GM18507 (cell line): ENCODE data around the gene OTOP2.
"Not testable (repeated sequence)": the region's sequence is repeated elsewhere in the genome, so short reads cannot be mapped to it uniquely, and the experiment has no call there.

Source experiments
- DNase-seq: peaks from one replicate; pipeline ENCODE4 v3.0.0; 2011; ENCODE audit warnings: low read depth; ENCODE audit not compliant: insufficient read length; ENCODE audit errors: extremely low spot score
- FAIRE-seq: peaks from 2 replicates; lab custom pipeline; 2011; peaks lifted over from hg19 to GRCh38; lab: Jason Lieb, UNC

OTOP2 gene

DNA sequence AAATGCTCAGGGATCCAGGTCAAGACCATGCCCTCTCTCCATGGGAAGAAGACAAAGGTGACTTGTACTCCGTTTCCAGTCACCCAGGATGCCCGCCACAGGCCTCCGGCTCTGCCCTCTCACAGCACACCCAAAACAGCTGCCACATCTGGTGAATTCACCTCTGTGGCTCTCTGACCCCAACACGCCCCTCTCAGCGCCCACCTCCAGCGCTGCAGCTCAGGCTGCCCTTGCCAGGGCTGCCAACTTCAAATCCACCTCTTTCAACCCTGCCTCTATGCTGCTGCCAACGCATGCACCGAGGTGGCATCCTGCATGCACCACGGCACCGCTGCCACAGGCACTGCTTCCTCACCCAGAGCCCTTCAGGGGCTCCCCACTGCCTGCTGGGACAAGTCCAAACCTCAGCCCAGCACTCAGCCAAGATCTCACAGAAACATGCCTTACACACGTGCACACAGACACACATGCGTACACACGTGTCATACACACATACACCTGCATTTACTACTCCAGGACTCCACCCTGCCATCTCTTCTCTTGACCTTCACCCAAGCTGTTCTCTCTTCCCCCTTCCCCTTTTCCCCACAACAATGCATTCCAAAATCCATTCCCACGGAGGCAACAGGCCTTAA, 41.0 kb downstream of the OTOP2 start:
- no peak for DNase-seq
- no peak for FAIRE-seq

DNA sequence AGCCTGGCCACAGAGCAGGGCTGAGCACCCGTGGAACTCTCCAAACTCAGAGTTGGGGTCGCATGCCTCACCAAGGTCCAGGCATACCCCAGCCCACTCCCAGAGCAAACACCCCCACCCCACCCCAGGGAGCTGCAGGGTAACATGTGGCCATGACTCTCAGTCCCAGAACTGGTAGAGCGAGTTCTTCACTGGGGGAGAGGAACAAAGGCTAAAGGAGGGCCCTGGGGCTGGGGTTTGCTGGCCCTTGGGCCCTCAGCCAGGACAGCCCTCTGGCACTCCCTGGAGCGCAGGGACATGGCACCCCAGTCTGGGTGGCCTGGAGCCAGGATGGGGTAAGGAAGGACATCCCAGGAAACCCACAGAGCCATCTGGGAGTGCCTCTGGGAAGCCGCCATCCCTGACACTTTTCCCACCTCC, 44.3 kb downstream of the OTOP2 start:
- DNase-seq = no peak

DNA sequence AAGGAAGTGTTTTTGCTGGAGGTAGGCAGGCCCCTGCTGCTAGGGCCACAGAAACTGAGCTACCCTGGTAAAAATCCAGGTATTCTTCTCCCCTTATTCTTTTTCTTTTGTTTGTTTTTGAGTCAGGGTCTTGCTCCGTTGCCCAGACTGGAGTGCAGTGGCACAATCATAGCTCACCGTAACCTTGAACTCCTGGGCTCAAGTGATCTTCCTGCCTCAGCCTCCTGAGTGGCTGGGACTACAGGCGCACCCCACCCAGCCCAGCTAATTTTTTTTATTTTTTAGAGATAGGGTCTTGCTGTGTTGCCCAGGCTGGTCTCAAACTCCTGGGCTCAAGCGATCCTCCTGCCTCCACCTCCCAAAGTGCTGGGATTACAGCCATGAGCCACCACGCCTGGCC, 45.4 kb downstream of the OTOP2 start:
- not testable (repeated sequence) for FAIRE-seq

More for the DNA sequence above, 44.3 kb downstream of the OTOP2 start:
- no peak for FAIRE-seq

DNA sequence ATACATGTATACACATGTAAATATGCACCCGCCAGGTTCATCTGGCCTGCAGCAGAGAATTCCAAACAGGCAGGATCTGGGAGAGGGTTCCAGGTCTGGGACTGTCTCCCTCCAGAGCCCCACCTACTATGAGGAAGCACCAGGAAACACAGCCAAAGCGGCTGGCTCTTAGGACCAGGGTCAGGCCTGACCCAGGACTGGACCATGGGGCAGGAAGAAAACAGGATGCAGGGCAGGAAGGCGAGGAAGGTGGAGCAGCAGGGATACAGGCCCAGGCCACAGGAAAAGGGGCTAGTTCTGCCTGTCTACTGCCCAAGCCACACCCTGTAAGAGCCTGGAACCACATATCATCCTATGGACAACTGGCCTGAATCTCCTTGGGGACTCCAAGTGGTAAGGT, 46.3 kb downstream of the OTOP2 start:
- DNase-seq = no peak
- FAIRE-seq = no peak

More for the DNA sequence above, 45.4 kb downstream of the OTOP2 start:
- not testable (repeated sequence) for DNase-seq

DNA sequence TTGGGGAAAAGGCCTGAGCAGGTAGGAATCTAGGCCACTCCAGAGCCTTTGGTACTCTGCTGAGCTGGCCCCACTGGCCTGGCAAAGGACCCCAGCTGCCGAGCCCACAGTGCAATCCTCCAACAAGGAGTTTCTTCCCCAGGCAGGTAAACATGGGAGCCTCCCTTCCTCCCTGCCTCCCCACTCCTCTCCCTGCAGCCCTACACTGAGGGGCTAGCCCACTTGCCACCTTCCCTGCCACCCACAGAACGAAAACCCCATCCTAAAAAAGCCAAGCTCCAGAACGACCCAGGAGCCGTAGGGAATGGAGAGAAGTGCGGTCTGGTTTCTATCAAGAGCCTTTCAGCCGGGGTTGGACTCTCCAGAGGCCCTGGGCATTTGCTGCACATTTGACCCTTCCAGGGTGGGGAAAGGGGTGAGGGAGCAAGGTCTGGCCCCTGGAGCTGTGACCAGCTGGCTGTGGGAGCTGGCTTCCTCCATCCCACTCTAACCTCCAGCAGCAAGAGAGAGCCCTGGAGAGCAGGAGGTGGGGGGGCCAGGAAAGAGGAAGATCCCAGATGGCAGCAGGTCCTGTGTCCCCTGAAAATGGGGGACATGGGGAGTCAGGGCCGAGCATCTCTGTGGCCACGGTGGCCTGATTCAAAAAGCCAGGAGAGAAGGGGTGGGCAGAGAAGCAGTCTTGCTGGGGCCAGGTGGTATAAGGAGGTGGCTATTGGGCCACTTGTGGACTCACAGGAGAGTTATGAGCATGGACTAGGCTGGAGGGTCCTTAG, 47.2 kb downstream of the OTOP2 start:
- no peak for FAIRE-seq
- no peak for DNase-seq

DNA sequence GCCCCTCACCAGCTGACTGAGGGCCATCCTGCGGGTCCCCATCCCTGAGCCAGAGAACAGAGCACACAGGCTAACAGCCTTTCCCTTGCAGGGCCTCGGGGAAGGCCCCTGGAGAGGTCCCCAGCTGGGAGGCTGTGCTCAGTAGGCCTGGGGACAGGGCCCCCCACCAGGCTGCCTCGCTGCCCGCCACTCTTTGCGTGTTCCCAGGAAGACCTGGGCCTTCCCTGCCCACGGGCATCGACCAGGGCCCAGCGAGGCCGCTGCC, 47.7 kb downstream of the OTOP2 start:
- no peak for DNase-seq

DNA sequence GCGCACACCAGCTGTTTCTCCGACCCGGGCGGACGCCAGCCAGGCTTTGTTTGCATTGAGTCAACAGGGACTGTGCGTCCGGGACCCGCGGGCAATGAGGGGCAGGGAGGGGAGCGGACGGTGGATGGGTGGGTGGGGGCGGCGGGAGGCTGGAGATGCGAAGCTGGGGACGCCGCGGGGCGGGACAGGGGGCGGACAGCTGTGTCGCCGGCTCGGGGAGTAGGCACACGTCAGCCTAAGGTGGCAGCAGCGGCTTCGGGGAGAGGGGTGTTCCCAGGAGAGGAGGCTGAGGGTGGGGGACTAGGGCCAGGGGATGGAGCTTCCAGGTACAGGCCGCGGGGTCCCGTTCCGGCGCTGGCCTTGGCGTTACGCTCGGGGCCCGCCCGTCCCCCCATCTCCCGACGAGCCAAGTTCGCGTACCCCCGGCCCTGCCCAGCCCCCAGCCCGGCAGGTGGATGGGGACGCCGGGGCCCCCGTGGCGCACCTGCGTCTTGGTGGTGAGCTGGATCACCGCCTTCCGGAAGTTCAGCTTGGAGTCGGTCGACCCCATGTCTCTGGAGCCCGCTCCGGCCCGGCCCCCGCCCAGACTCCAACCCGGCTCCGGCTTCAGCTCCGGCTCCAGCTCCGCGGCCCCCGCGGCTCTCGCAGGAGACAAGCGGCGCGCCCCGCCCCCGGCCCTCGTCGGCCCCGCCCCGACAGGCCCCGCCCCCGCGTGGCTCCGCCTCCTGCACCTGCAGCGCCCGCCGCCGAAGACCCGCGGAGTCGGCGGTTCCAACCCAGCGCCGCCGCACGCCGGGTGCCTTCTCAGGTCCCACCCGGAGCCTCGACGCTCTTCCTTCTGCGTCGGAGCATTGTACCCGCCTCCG, 48.3 kb downstream of the OTOP2 start, which contains the start of gene HID1:
Gene HID1, minus strand, starts transcription at position 653 of the 866 bp plus-strand sequence. Its CDS starts 103 bp downstream, at position 550.
- DNase-seq = peak; percentile 62
- FAIRE-seq = no peak

More for the DNA sequence above, 47.7 kb downstream of the OTOP2 start:
- no peak for FAIRE-seq

DNA sequence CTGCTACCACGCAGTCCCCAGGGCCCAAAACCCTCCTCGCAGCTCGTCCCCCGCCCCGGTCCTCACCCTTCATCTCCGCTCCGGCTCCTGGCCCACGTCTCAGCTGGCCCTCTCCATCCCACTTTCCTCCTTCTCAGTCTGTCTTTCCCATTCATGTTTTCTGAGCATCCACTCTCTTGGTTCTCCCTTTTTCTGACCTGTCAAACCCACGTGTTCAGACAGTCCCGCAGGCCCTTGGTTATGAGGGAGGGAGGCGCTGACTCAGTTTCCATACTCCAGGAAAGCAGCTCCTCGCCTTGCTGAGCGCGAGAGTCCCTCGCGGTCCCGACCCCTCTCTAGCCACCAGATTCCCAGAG, 48.9 kb downstream of the OTOP2 start:
- FAIRE-seq (no peak), DNase-seq (no peak)

DNA sequence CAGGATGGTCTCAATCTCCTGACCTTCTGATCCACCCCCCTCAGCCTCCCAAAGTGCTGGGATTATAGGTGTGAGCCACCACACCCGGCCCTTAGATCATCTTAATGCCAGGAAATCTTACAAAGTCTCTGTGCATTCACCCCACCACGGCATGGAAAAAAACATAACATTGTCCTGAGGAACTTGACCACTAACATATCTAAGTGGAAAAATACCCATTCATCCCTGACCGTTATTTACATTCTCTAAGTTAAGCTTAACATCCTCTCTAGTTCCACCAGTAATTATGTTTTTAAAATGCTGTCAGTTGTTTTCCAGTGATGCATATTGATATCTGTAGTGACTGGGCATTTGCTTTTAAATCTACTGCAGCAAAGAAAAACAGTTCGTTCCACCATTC, 51.9 kb downstream of the OTOP2 start:
- DNase-seq (no peak), FAIRE-seq (no peak)

DNA sequence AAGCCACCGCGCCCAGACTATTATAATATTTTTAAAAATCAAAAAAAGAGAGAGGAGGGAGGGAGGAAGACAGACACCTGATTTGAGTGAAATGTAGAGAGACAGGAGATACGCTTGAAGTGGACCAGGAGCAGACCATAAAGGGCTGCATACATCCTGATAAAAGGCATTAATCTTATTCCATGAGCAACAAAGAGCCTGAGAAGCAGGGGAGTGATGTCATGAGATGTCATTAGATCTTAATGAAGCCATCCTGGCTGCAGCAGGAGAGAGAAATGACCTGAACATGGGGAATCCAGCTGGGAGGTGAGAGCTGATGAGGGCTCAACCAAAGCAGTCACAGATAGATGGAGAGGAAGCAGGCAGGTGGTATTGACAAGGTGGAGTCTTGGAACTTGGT, 53.7 kb downstream of the OTOP2 start:
- DNase-seq (no peak), FAIRE-seq (no peak)

DNA sequence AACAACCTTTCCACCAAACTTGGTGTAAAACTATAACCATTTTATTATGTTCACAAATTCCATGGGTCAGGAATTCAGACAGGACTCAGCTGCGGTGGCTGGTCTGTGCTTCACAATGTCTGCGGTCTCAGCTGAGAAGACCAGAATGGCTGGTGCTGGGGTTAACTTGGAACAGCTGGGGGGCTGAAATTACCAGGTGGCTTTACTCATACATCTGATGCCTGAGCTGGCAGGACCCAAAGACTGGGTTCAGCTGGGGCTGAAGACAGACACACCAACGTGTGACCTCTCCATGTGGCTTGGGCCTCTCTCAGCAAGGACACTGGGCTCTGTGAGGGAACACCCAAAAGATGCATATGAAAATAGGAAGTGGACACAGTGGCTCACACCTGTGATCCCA, 54.2 kb downstream of the OTOP2 start:
- DNase-seq (no peak), FAIRE-seq (no peak)

DNA sequence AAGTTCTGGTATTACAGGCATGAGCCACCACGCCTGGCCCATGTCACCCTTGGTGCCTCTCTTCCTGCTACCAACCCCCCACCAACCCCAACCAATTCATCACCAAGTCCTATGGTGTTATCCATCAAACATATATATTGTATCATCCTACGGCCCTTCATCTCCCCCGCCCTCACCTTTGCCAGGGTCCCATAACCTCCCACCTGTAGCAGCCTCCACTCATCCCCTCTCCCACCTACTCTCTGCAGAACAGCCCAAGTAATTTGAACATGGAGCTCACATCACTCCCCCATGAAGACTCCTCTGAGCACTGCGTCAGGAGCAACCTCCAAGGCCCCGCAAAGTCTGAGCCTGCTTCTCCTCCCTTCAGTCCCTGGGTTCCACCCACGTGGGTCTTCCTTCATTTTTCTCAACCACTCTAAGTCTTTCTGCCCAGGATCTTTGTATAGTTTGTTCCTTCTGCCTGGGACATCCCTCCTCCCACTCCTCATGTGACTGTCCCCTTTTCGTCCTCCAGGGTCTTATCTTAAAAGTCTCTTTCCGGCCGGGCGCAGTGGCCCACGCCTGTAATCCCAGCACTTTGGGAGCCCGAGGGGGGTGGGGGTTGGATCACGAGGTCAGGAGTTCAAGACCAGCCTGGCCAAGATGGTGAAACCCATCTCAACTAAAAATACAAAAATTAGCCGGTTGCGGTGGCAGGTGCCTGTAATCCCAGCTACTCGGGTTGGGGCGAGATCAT, 55.5 kb downstream of the OTOP2 start:
- no peak for DNase-seq
- FAIRE-seq = no peak

DNA sequence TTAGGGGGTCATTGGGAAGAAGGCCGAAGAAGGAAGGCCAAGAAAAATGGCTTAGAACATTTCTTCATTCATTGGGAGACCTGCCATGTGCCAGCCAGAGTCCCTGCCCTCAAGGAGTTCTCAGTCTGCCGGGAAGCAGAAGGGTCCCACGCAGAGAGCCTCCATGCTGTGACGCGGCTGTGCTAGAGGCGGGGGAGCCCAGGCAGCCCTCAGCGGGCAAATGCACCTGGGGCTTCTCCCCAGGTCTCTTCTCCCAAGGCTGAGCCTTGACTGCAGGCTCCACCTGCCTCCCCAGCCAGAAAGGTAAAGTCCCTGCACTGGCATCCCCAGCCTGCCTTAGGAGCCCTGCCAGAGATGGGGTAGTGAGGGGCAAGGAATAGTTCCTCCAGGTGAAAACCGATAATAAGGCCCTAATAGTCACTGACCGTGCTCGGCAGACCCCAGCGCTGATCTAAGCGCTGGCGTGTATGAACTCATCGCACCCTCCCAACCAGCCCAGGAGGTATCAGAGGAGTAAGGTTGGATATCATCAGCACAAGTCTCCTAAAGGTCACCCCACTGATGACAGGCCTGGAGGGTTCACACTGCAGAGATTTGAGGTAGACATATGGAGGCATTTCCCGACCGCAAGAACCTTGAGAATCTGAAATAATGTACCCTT, 57.4 kb downstream of the OTOP2 start:
- no peak for DNase-seq
- no peak for FAIRE-seq

DNA sequence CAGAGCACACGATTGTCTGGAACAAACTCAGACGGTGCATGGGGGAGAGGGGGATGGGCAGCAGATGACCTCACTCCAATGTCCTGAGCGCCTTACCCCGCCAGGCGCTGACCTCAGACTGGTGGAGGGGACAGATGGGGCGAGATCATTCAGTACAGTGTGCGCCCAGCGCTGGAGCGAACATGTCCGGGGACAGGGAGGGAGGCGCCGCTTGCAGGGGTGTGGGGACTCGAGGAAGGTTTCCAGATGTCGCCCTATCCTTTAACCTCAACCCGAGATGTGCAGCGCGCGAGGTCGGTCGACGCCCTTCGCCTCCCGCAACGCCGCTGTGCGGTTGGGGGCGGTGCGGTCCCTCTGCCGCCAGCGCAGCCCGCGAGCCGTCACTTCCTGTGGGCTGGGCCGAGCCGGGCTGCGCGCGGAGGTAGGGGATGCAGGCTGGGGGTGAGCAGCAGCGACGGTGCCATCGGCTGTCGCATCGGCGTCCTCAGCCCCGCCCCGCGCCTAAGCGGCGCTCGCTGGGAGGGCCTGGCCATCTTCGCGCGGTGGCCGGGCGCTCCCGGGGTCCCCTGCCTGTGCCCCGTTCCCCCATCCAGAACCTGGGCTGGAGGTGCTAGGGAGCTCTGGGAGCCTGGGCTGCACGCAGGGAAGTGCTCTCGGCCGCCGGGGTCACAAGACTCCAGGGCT, 58.0 kb downstream of the OTOP2 start:
- peak; percentile 52 for DNase-seq
- FAIRE-seq = peak; percentile 29

DNA sequence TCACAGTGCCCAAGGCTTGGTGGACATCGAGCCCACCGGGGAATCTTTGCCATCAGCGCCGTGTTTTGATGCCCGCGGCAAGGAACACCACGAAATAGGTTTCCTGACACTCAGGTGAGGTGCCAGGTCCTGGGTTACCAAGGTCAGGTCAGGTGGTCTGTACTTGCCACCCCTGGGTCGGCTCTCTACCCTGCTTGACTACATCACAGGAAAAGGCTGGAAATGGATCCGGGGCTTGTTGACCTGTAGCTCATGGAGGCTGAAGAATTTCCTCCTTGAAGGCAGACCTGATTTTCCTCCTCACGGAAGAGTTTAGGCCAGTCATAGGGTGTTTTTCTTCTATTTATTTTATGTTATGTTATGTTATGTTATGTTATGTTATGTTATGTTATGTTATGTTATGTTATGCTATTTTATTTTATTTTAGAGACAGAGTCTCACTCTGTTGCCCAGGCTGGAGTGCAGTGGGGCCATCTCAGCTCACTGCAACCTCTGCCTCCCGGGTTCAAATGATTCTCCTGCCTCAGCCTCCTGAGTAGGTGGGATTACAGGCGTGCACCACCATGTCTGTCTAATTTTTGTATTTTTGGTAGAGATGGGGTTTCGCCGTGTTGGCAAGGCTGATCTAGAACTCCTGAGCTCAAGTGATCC, 58.7 kb downstream of the OTOP2 start:
- DNase-seq, FAIRE-seq: not testable (repeated sequence)
